Measurements from ENCODE around the gene NUDT16L1.

NUDT16L1 gene

GRCh38 chr16:4677994-4678393, 15.4 kb upstream of the NUDT16L1 start:
- ATAC-seq (ENCODE audit: insufficient read depth, low read depth) (no peak), DNase-seq (no peak)
- H3K27ac ChIP-seq (ENCODE audit: low read length): no peak overlapping the region
- no peak overlapping the region for H3K4me2 ChIP-seq (ENCODE audit: insufficient read depth, low read length)
- TF ChIP-seq EZH2 (IDR thresholded peaks at IDR 0.05; ENCODE audit: borderline replicate concordance, low read depth, low read length, severe bottlenecking): no peak
- TF ChIP-seq CTCF (IDR thresholded peaks at IDR 0.05; ENCODE audit: borderline replicate concordance, extremely low read depth, low read length, poor library complexity, severe bottlenecking): no peak
- no peaks in the 10 kb centered on the region for H3K4me1 ChIP-seq (ENCODE audit: insufficient read depth, low read length)
- no peaks in the 10 kb centered on the region for H3K27me3 ChIP-seq (ENCODE audit: insufficient read depth, low read length, poor library complexity)
- peaks cover 46% of the 10 kb centered on the region for H3K36me3 ChIP-seq (ENCODE audit: insufficient read depth, low read length)
- no peak overlapping the region for H2AFZ ChIP-seq (ENCODE audit: low read depth, low read length)
- H3K9me3 ChIP-seq (ENCODE audit: insufficient read depth, low read length, severe bottlenecking): no peaks in the 10 kb centered on the region
- no peaks in the 10 kb centered on the region for H3K79me2 ChIP-seq (ENCODE audit: insufficient read depth, low read length)
- H3K4me3 ChIP-seq (ENCODE audit: low read depth in 1 of 2, low read length in 2 of 2): no peak overlapping the region
- peaks cover 3% of the 10 kb centered on the region for H4K20me1 ChIP-seq (ENCODE audit: insufficient read depth, low read length)
- no peak overlapping the region for H3K9ac ChIP-seq (ENCODE audit: low read depth, low read length)

- Histone ChIP-seq H3K4me2 (ENCODE audit: insufficient read depth, low read length) (no peak overlapping the region), H3K36me3 (ENCODE audit: insufficient read depth, low read length) (peaks cover 46% of the 10 kb centered on the region), H3K4me3 (ENCODE audit: low read depth in 1 of 2, low read length in 2 of 2) (no peak overlapping the region), H3K27ac (ENCODE audit: low read length) (no peak overlapping the region), H3K9ac (ENCODE audit: low read depth, low read length) (no peak overlapping the region), H2AFZ (ENCODE audit: low read depth, low read length) (no peak overlapping the region), H3K79me2 (ENCODE audit: insufficient read depth, low read length) (no peaks in the 10 kb centered on the region), H3K4me1 (ENCODE audit: insufficient read depth, low read length) (no peaks in the 10 kb centered on the region), H3K9me3 (ENCODE audit: insufficient read depth, low read length, severe bottlenecking) (no peaks in the 10 kb centered on the region), H4K20me1 (ENCODE audit: insufficient read depth, low read length) (peaks cover 4% of the 10 kb centered on the region), H3K27me3 (ENCODE audit: insufficient read depth, low read length, poor library complexity) (no peaks in the 10 kb centered on the region)
- TF ChIP-seq CTCF (IDR thresholded peaks at IDR 0.05; ENCODE audit: borderline replicate concordance, extremely low read depth, low read length, poor library complexity, severe bottlenecking) (no peak), EZH2 (IDR thresholded peaks at IDR 0.05; ENCODE audit: borderline replicate concordance, low read depth, low read length, severe bottlenecking) (no peak)
- ATAC-seq (ENCODE audit: insufficient read depth, low read depth) (no peak), DNase-seq (no peak)
Measured at GRCh38 chr16:4678596-4678995, 14.8 kb upstream of the NUDT16L1 start.

GRCh38 chr16:4679156-4679849, 14.1 kb upstream of the NUDT16L1 start:
- H3K79me2 ChIP-seq (ENCODE audit: insufficient read depth, low read length): no peaks in the 10 kb centered on the region
- no peaks in the 10 kb centered on the region for H3K9me3 ChIP-seq (ENCODE audit: insufficient read depth, low read length, severe bottlenecking)
- TF ChIP-seq EZH2 (IDR thresholded peaks at IDR 0.05; ENCODE audit: borderline replicate concordance, low read depth, low read length, severe bottlenecking): no peak
- no peak for TF ChIP-seq CTCF (IDR thresholded peaks at IDR 0.05; ENCODE audit: borderline replicate concordance, extremely low read depth, low read length, poor library complexity, severe bottlenecking)
- H3K27me3 ChIP-seq (ENCODE audit: insufficient read depth, low read length, poor library complexity): no peaks in the 10 kb centered on the region
- H3K4me1 ChIP-seq (ENCODE audit: insufficient read depth, low read length): no peaks in the 10 kb centered on the region
- ATAC-seq (ENCODE audit: insufficient read depth, low read depth) (no peak), DNase-seq (no peak)
- no peak overlapping the region for H2AFZ ChIP-seq (ENCODE audit: low read depth, low read length)
- H3K36me3 ChIP-seq (ENCODE audit: insufficient read depth, low read length): peaks cover 52% of the 10 kb centered on the region
- H3K27ac ChIP-seq (ENCODE audit: low read length): no peak overlapping the region
- no peak overlapping the region for H3K4me2 ChIP-seq (ENCODE audit: insufficient read depth, low read length)
- H3K9ac ChIP-seq (ENCODE audit: low read depth, low read length): no peak overlapping the region
- no peak overlapping the region for H3K4me3 ChIP-seq (ENCODE audit: low read depth in 1 of 2, low read length in 2 of 2)
- peaks cover 4% of the 10 kb centered on the region for H4K20me1 ChIP-seq (ENCODE audit: insufficient read depth, low read length)

Measured in DND-41 (cell line).